Keratinocyte (primary cell): ENCODE results near the gene ANO2. TPM values are rescaled to one million over a fixed set of nuclear protein-coding genes. Genes with fewer than 3 reads are reported as not detected.

Source experiments
- DNase-seq: peaks from one replicate; pipeline ENCODE4 v3.0.0-alpha.2; 2011; ENCODE audit warnings: low read depth, missing footprints, low spot score
- FAIRE-seq: peaks from 2 replicates; lab custom pipeline; 2011; peaks lifted over from hg19 to GRCh38; lab: Jason Lieb, UNC
- H2AFZ ChIP-seq: 2 replicates; pipeline ENCODE4 v1.6.0; 2012; ENCODE audit warnings: low read length, control low read depth, inconsistent platforms; ENCODE audit not compliant: control insufficient read depth
- H3K27ac ChIP-seq: 2 replicates; pipeline ENCODE4 v1.5.1; 2011; ENCODE audit warnings: low read length; ENCODE audit not compliant: control insufficient read depth, insufficient read depth
- H3K27me3 ChIP-seq: 3 replicates; pipeline ENCODE4 v1.6.0; 2011; ENCODE audit warnings: low read length; ENCODE audit not compliant: control insufficient read depth, insufficient read depth; ENCODE audit errors: extremely low read depth
- H3K36me3 ChIP-seq, 2 experiments: 2 replicates in 1 of 2; 3 replicates in 1 of 2; pipeline ENCODE4 v1.5.1; 2011; ENCODE audit warnings: low read length in 2 of 2, mild to moderate bottlenecking in 1 of 2; ENCODE audit not compliant: control insufficient read depth in 2 of 2, insufficient read depth in 2 of 2; ENCODE audit errors: extremely low read depth in 1 of 2
- H3K4me1 ChIP-seq: 3 replicates; pipeline ENCODE4 v1.5.1; 2011; ENCODE audit warnings: low read length; ENCODE audit not compliant: control insufficient read depth, insufficient read depth; ENCODE audit errors: extremely low read depth
- H3K4me2 ChIP-seq: 3 replicates; pipeline ENCODE4 v1.6.0; 2011; ENCODE audit warnings: low read depth, low read length; ENCODE audit not compliant: control insufficient read depth, insufficient read depth; ENCODE audit errors: extremely low read depth
- H3K4me3 ChIP-seq, 3 experiments: fragments of 200-600 bp in 1 of 3; sonication (generic) in 1 of 3; 2 replicates in 2 of 3; 3 replicates in 1 of 3; pipeline ENCODE4 v1.5.1; 2011 to 2016; ENCODE audit warnings: low read length in 3 of 3, mild to moderate bottlenecking in 3 of 3, control low read depth in 2 of 3, inconsistent platforms in 1 of 3, low read depth in 1 of 3, mixed read lengths in 1 of 3, mixed run types in 1 of 3, moderate library complexity in 1 of 3; ENCODE audit not compliant: control insufficient read depth in 2 of 3, insufficient read depth in 2 of 3; ENCODE audit errors: extremely low read depth in 1 of 3
- H3K79me2 ChIP-seq: 2 replicates; pipeline ENCODE4 v1.6.0; 2012; ENCODE audit warnings: low read length; ENCODE audit not compliant: control insufficient read depth, insufficient read depth
- H3K9ac ChIP-seq: 3 replicates; pipeline ENCODE4 v1.6.0; 2011; ENCODE audit warnings: low read length; ENCODE audit not compliant: control insufficient read depth, insufficient read depth; ENCODE audit errors: extremely low read depth
- H3K9me1 ChIP-seq: 3 replicates; pipeline ENCODE4 v1.6.0; 2011; ENCODE audit warnings: low read length; ENCODE audit not compliant: control insufficient read depth, insufficient read depth; ENCODE audit errors: extremely low read depth
- H3K9me3 ChIP-seq: 2 replicates; pipeline ENCODE4 v1.5.1; 2012; ENCODE audit warnings: low read depth, low read length; ENCODE audit not compliant: control insufficient read depth
- H4K20me1 ChIP-seq: 3 replicates; pipeline ENCODE4 v1.6.0; 2011; ENCODE audit warnings: low read length; ENCODE audit not compliant: control insufficient read depth, insufficient read depth; ENCODE audit errors: extremely low read depth
- EZH2 ChIP-seq: IDR thresholded peaks from one replicate; pipeline ENCODE4 v1.6.1; 2012; ENCODE audit warnings: inconsistent platforms, mild to moderate bottlenecking, low read length, moderate library complexity
- dilution Hi-C: fragments of 300-500 bp; cut with MboI; formaldehyde crosslinking; loops from one replicate; pipeline ENCODE4 v1.7.0; 2020; ENCODE audit warnings: low sequenced_read_pairs; ENCODE audit not compliant: extremely low pct_ligation_motif_present
- polyA plus RNA-seq, 5 experiments: library from polyadenylated mRNA; depleted of rRNA in 3 of 5; stranded (reverse) in 3 of 5; stranded (forward) in 1 of 5; unstranded in 1 of 5; fragments of >200 nt; gene quantifications; 1 replicate in 1 of 5; 2 replicates in 3 of 5; 3 replicates in 1 of 5; pipeline versions ENCODE4 v1.2.1 to v1.2.3, GENCODE V29; 2011 to 2012; ENCODE audit warnings: missing spikeins in 2 of 5, low read depth in 1 of 5, low replicate concordance in 1 of 5
- TF ChIP-seq, protein P1 (sequence below), 3 experiments: IDR thresholded peaks in 1 of 3; conservative IDR thresholded peaks in 1 of 3; optimal IDR thresholded peaks in 1 of 3; 2 replicates in 2 of 3; 3 replicates in 1 of 3; pipeline versions ENCODE3 to v1.5.1; 2011; ENCODE audit warnings: low read length in 3 of 3, mild to moderate bottlenecking in 3 of 3, moderate library complexity in 2 of 3, control low read depth in 1 of 3, inconsistent platforms in 1 of 3; ENCODE audit not compliant: insufficient read depth in 2 of 3; ENCODE audit errors: extremely low read depth in 1 of 3

ANO2 gene
- polyA plus RNA-seq, 1 donor (not counting 4 experiments of a cell fraction or from before 2014, with no cell fraction given), result 0.14 TPM

DNA sequence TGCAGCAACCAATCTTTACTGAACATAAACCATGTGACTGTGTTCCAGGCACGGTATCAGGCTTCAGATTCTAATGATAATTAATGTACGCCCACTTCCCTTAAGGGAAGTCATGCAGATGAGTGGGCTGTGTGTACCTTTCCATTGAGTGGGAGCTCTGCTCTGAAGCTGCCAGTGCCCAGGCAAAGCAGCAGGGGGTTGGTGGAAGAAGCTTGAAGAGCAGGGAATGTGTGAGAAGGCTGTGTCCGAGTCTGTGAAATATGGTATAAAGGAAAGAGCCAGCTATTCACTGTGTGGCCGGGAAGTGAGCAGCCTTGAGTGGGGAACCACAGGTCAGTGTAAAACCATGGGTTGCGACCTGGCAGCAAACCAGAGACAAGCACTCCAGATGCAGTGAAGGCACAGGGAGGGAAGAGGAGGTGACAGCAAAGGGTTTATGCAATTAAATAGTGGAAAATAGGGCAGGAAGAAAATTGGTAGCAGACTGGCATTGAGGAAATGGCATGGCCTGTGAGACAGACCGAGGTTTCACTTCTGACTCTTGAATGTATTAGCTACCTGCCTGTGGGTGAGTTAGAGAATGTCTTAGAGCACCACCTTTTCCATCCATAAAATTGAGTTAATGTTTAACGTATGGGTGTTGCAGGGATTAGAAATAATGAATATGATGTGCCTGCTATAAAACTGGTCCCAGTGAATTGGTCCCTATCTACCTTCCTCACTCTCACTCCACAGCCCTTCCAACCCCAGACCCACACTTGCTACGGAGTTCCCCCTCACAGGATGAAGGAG lies 396.7 kb downstream of the ANO2 start:
- no peaks in the 10 kb centered on the region for H3K36me3 ChIP-seq
- no peak overlapping the region for H3K4me3 ChIP-seq
- H3K9me1 ChIP-seq, result no peaks in the 10 kb centered on the region
- H3K79me2 ChIP-seq, result no peaks in the 10 kb centered on the region
- TF ChIP-seq, protein P1, sequence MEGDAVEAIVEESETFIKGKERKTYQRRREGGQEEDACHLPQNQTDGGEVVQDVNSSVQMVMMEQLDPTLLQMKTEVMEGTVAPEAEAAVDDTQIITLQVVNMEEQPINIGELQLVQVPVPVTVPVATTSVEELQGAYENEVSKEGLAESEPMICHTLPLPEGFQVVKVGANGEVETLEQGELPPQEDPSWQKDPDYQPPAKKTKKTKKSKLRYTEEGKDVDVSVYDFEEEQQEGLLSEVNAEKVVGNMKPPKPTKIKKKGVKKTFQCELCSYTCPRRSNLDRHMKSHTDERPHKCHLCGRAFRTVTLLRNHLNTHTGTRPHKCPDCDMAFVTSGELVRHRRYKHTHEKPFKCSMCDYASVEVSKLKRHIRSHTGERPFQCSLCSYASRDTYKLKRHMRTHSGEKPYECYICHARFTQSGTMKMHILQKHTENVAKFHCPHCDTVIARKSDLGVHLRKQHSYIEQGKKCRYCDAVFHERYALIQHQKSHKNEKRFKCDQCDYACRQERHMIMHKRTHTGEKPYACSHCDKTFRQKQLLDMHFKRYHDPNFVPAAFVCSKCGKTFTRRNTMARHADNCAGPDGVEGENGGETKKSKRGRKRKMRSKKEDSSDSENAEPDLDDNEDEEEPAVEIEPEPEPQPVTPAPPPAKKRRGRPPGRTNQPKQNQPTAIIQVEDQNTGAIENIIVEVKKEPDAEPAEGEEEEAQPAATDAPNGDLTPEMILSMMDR (optimal IDR thresholded peaks at IDR 0.05 in 1 of 3, IDR thresholded peaks at IDR 0.05 in 1 of 3, conservative IDR thresholded peaks at IDR 0.05 in 1 of 3; ENCODE audit: extremely low read depth in 1 of 3, insufficient read depth in 2 of 3, low read length in 3 of 3), result no peak
- no peak for TF ChIP-seq EZH2
- dilution Hi-C loops, result no loop called here
- H3K9ac ChIP-seq, result no peak overlapping the region
- H2AFZ ChIP-seq, result no peak overlapping the region
- H3K27me3 ChIP-seq, result peaks cover 2% of the 10 kb centered on the region
- H3K27ac ChIP-seq, result no peak overlapping the region
- no peak overlapping the region for H3K4me2 ChIP-seq
- FAIRE-seq, result no peak
- no peaks in the 10 kb centered on the region for H4K20me1 ChIP-seq
- DNase-seq, result no peak
- no peaks in the 10 kb centered on the region for H3K4me1 ChIP-seq
- H3K9me3 ChIP-seq, result no peaks in the 10 kb centered on the region

DNA sequence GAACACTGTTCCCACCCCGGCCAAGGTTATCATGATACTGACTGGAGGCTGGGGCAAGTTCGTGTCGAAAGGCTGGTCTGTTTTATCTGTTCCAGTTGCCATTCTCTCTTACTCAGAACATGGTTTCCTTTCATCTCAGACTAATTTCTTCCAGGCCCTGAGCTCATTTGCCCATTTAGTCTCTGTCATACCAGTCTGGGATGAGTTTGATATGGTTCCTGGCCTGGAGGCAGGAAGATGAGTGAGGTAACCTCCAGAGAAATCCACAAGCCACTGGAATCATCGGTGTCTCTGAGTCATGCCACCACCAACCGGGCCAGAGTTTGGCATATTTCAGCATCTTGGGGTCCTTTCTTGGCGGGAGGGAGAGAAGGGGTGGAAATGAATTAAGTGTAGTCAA lies 398.4 kb downstream of the ANO2 start:
- Histone ChIP-seq H3K4me1 (no peaks in the 10 kb centered on the region), H3K36me3 (no peaks in the 10 kb centered on the region), H3K9me1 (no peaks in the 10 kb centered on the region), H3K9ac (no peak overlapping the region), H3K27ac (no peak overlapping the region), H2AFZ (no peak overlapping the region), H3K4me2 (no peak overlapping the region), H3K79me2 (no peaks in the 10 kb centered on the region), H3K27me3 (peaks cover 2% of the 10 kb centered on the region), H3K4me3 (no peak overlapping the region), H4K20me1 (no peaks in the 10 kb centered on the region), H3K9me3 (no peaks in the 10 kb centered on the region)
- TF ChIP-seq EZH2, result no peak
- TF ChIP-seq, protein P1 (optimal IDR thresholded peaks at IDR 0.05 in 1 of 3, IDR thresholded peaks at IDR 0.05 in 1 of 3, conservative IDR thresholded peaks at IDR 0.05 in 1 of 3; ENCODE audit: extremely low read depth in 1 of 3, insufficient read depth in 2 of 3, low read length in 3 of 3), result no peak
- dilution Hi-C loops, result no loop called here
- FAIRE-seq (no peak), DNase-seq (no peak)
